HEK293 (cell line): ENCODE results near the gene CYB561A3.

Experiments used
- CTCF ChIA-PET: fragments of 350-600 bp; formaldehyde crosslinking; extraction: SDS; loops from one replicate; lab custom pipeline; 2021; ENCODE audit warnings: antibody characterized with exemption; lab: Yijun Ruan, JAX
- POLR2A ChIA-PET: fragments of 300-600 bp; formaldehyde crosslinking; extraction: SDS; loops from one replicate; lab custom pipeline; 2020; ENCODE audit warnings: antibody characterized with exemption, inconsistent platforms; lab: Yijun Ruan, JAX
- H3K27ac ChIP-seq: fragments of 200-500 bp; sonication (Bioruptor generic); 2 replicates; pipeline ENCODE4 v1.5.1; 2014; ENCODE audit warnings: low read depth, low read length, control low read depth, inconsistent platforms; ENCODE audit errors: extremely low read depth
- H3K36me3 ChIP-seq, 2 experiments: fragments of 200-500 bp in 1 of 2; sonication (Bioruptor generic) in 1 of 2; 1 replicate in 1 of 2; 2 replicates in 1 of 2; pipeline ENCODE4 v1.5.1; 2014 to 2017; ENCODE audit warnings: inconsistent platforms in 2 of 2, low read length in 2 of 2; ENCODE audit not compliant: control insufficient read depth in 2 of 2, insufficient read depth in 1 of 2
- H3K4me1 ChIP-seq: fragments of 200-500 bp; sonication (Bioruptor generic); 2 replicates; pipeline ENCODE4 v1.5.1; 2014; ENCODE audit warnings: mild to moderate bottlenecking, low read length, inconsistent platforms; ENCODE audit not compliant: control insufficient read depth, insufficient read depth
- H3K4me3 ChIP-seq: 2 replicates; pipeline ENCODE4 v1.5.1; 2011; ENCODE audit warnings: low read depth, mild to moderate bottlenecking, control low read depth, low read length, moderate library complexity
- H3K9me3 ChIP-seq: fragments of 200-500 bp; sonication (Bioruptor generic); 2 replicates; pipeline ENCODE4 v1.5.1; 2014; ENCODE audit warnings: low read depth, low read length, inconsistent platforms; ENCODE audit not compliant: control insufficient read depth, insufficient read depth
- KLF1 ChIP-seq: fragments of 450-650 bp; formaldehyde crosslinking; IDR thresholded peaks from 2 replicates; pipeline ENCODE4 v1.5.1; 2016; ENCODE audit warnings: missing biosample characterization, missing genetic modification characterization
- KLF10 ChIP-seq: fragments of 450-650 bp; IDR thresholded peaks from 2 replicates; pipeline ENCODE4 v1.5.1; 2018; ENCODE audit warnings: missing biosample characterization, mild to moderate bottlenecking, missing genetic modification characterization
- KLF16 ChIP-seq: fragments of 450-650 bp; formaldehyde crosslinking; IDR thresholded peaks from 2 replicates; pipeline ENCODE4 v1.5.1; 2017; ENCODE audit warnings: missing biosample characterization, missing genetic modification characterization
- PBX3 ChIP-seq: sonication (generic); formaldehyde crosslinking; IDR thresholded peaks from 2 replicates; pipeline ENCODE4 v1.8.1; 2022; ENCODE audit warnings: mild to moderate bottlenecking, moderate library complexity, missing genetic modification reagents
- REPIN1 ChIP-seq: fragments of 450-650 bp; formaldehyde crosslinking; IDR thresholded peaks from 2 replicates; pipeline ENCODE4 v1.5.1; 2017; ENCODE audit warnings: missing biosample characterization, missing genetic modification characterization, low read depth
- REST ChIP-seq: fragments of 450-650 bp; formaldehyde crosslinking; IDR thresholded peaks from 2 replicates; pipeline ENCODE4 v1.5.1; 2016; ENCODE audit warnings: missing biosample characterization, missing genetic modification characterization
- SETDB1 ChIP-seq: IDR thresholded peaks from one replicate; pipeline ENCODE4 v1.6.1; 2017; ENCODE audit warnings: mild to moderate bottlenecking, low read length, moderate library complexity, mixed read lengths; ENCODE audit not compliant: insufficient read length
- YY2 ChIP-seq: fragments of 450-650 bp; formaldehyde crosslinking; IDR thresholded peaks from 2 replicates; pipeline ENCODE4 v1.5.1; 2016; ENCODE audit warnings: missing biosample characterization, missing genetic modification characterization
- ZBTB11 ChIP-seq: fragments of 450-650 bp; formaldehyde crosslinking; conservative IDR thresholded peaks from 2 replicates; pipeline ENCODE4 v1.5.1; 2016; ENCODE audit warnings: low read depth, missing biosample characterization, missing genetic modification characterization
- ZBTB20 ChIP-seq: fragments of 450-650 bp; formaldehyde crosslinking; IDR thresholded peaks from 2 replicates; pipeline ENCODE4 v1.5.1; 2016; ENCODE audit warnings: missing biosample characterization, missing genetic modification characterization
- ZEB2 ChIP-seq: fragments of 450-650 bp; formaldehyde crosslinking; IDR thresholded peaks from 2 replicates; pipeline ENCODE4 v1.5.1; 2016; ENCODE audit warnings: missing biosample characterization, missing genetic modification characterization
- ZIC2 ChIP-seq: fragments of 450-650 bp; formaldehyde crosslinking; IDR thresholded peaks from 2 replicates; pipeline ENCODE4 v1.5.1; 2016; ENCODE audit warnings: missing biosample characterization, missing genetic modification characterization
- ZNF19 ChIP-seq: fragments of 450-650 bp; formaldehyde crosslinking; IDR thresholded peaks from 2 replicates; pipeline ENCODE4; 2016; ENCODE audit warnings: missing biosample characterization, missing genetic modification characterization, low read depth
- ZNF248 ChIP-seq: fragments of 450-650 bp; formaldehyde crosslinking; IDR thresholded peaks from 2 replicates; pipeline ENCODE4 v1.5.1; 2017; ENCODE audit warnings: missing biosample characterization, missing genetic modification characterization
- ZNF37A ChIP-seq: fragments of 450-650 bp; IDR thresholded peaks from 2 replicates; pipeline ENCODE4 v1.5.1; 2018; ENCODE audit warnings: missing biosample characterization, missing genetic modification characterization
- ZNF391 ChIP-seq: fragments of 450-650 bp; formaldehyde crosslinking; IDR thresholded peaks from 2 replicates; pipeline ENCODE4 v1.5.1; 2016; ENCODE audit warnings: low read depth, missing biosample characterization, missing genetic modification characterization, borderline replicate concordance
- ZNF404 ChIP-seq: fragments of 450-650 bp; formaldehyde crosslinking; IDR thresholded peaks from 2 replicates; pipeline ENCODE4 v1.5.1; 2017; ENCODE audit warnings: missing biosample characterization, missing genetic modification characterization
- ZNF449 ChIP-seq: fragments of 450-650 bp; formaldehyde crosslinking; IDR thresholded peaks from 2 replicates; pipeline ENCODE4 v1.5.1; 2017; ENCODE audit warnings: missing biosample characterization, mild to moderate bottlenecking, missing genetic modification characterization, moderate library complexity
- ZNF792 ChIP-seq: fragments of 450-650 bp; formaldehyde crosslinking; IDR thresholded peaks from 2 replicates; pipeline ENCODE4 v1.5.1; 2016; ENCODE audit warnings: missing biosample characterization, missing genetic modification characterization

CYB561A3 gene

GRCh38 chr11:61375761-61376108, 14.1 kb upstream of the CYB561A3 start:
- no peak overlapping the region for H3K4me3 ChIP-seq
- POLR2A ChIA-PET: interaction anchor here (0.6 kb wide), 1 partner anchor 500 kb away, joined by 5 read pairs; no protein-coding TSS in a partner anchor
- peaks cover 0 to 13% of the 10 kb centered on the region in 2 experiments; a peak in 2 of 3 replicates for H3K36me3 ChIP-seq
- TF ChIP-seq ZIC2 (no peak), ZBTB11 (tag by site-specific recombination) (no peak), KLF1 (no peak), ZNF404 (no peak), ZNF248 (tag by site-specific recombination) (no peak), ZNF792 (tag by site-specific recombination) (no peak), KLF10 (tag by site-specific recombination) (no peak), PBX3 (CRISPR knock-in tag) (no peak), ZEB2 (no peak), ZBTB20 (tag by site-specific recombination) (no peak), ZNF19 (tag by site-specific recombination) (no peak), REPIN1 (no peak), REST (tag by site-specific recombination) (no peak), ZNF391 (no peak), YY2 (no peak), KLF16 (no peak), ZNF449 (no peak), ZNF37A (tag by site-specific recombination) (no peak), SETDB1 (no peak)
- no peaks in the 10 kb centered on the region for H3K9me3 ChIP-seq
- CTCF ChIA-PET: interaction anchor here (0.7 to 1.1 kb wide), 2 partner anchors 10 to 626 kb away, joined by 4 to 8 read pairs; no protein-coding TSS in a partner anchor
- H3K27ac ChIP-seq: no peak overlapping the region
- H3K4me1 ChIP-seq: no peaks in the 10 kb centered on the region
